HG03045 (cell line): Measurements from ENCODE around the gene ZNF44.

Source experiments
- ATAC-seq: cut with Tn5 transposase; IDR thresholded peaks from one replicate; pipeline ENCODE4 v1.9.1; 2021; ENCODE audit warnings: mild to moderate bottlenecking, moderate library complexity; ENCODE audit not compliant: unreplicated experiment

Gene ZNF44

DNA sequence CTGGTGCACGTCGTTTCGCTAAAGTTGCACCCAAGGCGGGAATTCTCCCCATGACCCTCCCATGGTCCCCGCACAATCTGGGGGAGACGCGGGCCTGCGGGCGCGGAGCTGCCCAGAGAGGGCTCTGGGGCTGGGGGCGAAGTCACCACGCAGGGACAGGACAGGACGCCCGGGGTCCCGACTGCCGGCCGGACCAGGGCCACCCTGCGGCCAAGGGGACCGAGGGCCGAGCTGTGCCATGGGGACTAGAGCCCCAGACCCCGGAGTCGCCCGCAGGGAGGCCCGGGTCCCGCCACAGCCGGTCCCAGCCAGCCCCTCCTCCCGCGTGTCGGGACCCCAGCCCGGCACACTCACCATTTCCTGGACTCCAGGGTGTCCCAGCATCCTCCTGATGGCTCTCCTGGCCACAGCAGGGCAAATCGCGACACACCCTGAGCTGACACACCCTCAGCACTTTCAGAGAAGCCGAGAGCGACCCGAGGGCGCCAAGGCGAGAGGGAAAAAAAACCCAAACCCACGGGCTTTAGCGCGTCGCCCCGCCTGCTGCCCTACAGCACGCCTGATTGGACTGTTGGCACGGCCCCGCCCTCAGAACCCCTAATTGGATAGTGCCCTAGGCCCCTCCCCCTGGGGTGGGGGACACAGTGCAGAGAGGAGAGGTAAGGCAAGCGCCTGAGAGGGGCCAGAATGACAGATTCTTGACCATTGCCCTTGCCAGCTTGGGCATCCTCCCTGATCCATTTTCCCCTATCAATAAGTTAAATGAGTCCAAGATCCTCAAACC lies 28.6 kb downstream of the ZNF44 start:
- ATAC-seq, result no peak

DNA sequence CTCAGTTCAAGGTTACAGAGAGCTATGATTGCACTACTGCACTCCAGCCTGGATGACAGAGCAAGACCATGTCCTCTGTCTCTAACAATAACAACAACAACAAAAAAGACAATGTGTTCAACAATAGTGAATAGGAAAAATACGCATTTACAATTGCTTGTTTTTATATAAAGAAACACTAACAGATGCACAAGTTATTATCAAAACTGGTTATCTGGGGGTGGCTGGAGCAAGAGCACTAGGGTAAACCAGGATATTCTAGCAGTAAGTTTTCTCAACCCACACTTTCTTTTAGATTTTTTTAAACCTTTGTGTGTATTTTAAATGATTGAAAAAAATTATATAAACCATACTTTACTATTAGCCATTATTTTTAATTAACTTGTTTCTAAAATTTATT lies 33.1 kb downstream of the ZNF44 start:
- no peak for ATAC-seq

DNA sequence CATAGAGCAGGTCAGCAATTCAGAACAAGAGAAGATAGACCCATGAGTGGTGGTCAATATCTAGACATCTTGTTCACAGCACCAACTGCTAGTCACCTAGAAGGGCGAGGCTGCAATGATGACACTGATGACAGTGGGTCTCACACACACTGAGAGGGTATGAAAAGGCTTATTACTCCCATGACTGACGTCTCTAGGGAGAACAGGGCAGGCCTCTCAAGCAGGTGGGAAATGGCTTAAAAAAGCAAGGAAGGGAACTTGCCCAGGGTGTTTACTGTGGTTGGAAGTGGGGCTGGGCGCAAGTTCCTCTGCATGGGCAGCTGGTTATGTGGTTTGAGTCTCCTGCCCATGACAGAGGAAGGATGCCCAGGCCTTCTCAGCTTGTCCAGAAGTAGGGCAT lies 33.8 kb downstream of the ZNF44 start:
- ATAC-seq, result no peak

DNA sequence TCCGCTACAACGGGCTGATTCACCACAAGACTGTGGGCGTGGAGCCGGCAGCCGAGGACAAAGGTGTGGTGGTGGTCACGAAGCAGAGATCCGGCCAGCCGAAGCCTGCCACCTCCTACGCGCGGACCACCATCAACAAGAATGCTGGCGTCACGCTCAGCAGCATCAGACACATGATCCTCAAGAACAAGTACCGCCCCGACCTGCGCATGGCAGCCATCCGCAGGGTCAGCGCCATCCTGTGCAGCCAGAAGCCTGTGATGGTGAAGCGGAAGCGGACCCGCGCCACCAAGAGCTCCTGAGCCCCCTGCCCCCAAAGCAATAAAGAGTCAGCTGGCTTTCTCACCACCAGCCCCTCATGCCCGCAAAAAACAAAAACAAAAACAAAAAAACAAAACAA lies 34.4 kb downstream of the ZNF44 start:
- no peak for ATAC-seq

DNA sequence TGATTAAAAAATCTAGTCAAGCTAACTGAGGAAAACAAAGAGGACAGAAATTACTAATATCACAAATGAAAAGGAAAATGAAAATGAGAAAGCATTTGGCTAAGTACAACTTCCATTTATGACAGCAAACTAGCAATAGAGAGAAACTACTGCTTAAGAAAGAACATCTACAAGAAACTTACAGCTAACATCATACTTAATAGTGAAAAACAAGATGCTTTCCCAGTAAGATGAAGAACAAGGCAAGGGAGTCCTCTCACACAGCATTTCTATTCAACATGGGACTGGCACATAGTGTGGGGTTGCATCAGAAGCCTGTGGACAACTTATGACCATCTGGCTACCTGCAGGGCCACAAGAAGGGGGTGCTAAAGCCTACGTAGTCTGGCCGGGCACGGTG lies 39.3 kb downstream of the ZNF44 start:
- no peak for ATAC-seq

DNA sequence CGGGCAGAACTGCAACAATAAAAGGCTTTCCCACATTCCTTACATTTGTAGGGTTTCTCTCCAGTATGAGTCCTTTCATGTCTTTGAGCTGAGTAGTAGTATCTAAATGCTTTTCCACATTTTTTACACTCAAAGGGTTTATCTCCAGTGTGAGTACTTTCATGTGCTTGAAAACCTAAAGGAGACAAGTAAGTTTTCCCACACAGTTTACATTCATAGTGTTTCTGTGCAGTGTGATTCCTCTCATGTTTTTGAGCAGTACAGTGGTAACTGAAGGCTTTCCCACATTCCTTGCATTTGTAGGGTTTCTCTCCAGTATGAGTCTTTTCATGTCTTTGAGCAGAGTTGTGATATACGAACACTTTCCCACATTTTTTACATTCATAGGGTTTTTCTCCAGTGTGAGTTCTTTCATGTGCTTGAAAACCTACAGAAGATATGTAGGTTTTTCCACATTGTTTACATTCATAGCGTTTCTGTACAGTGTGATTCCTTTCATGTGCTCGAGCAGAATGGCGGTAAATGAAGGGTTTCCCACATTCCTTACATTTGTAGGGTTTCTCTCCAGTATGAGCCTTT lies 47.0 kb downstream of the ZNF44 start:
- ATAC-seq, result no peak

DNA sequence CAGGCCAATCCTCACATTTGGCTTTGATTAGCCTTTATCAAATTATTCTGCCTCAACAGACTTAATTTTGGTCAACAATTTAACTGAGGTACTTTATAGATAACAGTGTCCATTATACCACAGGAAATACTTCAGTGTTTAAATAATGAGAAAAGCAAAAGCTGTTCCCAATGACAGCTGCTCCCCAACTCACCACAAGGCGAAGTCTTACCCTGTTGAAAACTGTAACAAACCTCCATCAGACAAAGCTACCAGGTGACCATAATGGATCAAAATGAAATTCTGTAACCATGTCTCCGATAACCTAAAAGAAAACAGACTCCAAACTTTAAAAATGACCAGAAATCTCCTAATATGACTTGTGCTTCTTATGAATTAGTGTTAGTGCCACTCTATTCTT lies 50.3 kb downstream of the ZNF44 start:
- ATAC-seq, result no peak

DNA sequence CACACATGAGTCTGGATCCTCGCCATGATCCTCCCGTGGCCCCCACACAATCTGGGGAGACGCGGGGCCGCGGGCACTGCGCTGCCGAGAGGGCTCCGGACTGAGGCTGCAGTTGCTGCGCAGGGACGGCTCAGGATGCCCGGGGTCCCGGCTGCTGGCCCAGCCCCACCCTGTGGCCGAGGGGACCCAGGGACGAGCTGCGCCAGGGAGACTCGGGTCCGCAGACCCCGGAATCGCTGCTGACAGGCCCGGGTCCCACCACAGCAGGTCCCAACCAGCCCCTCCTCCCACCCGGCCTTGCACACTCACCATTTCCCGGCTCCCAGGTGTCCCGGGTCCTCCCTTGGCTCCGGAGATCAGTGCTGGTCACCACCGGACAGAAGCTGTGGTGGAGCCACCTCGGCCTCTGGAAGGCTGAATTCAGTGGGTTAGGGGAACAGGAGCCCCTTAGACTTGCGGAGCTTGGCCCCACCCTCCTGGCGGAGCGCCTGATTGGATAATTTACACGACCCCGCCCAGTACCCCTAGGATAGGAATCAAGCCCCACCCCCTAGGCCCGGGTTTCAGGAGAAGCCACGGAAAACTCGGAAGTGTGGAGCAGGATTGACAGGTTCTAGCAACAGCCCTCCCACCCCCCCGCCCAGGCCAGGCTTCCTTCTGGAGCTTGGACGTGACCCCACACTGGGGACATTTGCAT lies 57.4 kb downstream of the ZNF44 start:
- no peak for ATAC-seq

DNA sequence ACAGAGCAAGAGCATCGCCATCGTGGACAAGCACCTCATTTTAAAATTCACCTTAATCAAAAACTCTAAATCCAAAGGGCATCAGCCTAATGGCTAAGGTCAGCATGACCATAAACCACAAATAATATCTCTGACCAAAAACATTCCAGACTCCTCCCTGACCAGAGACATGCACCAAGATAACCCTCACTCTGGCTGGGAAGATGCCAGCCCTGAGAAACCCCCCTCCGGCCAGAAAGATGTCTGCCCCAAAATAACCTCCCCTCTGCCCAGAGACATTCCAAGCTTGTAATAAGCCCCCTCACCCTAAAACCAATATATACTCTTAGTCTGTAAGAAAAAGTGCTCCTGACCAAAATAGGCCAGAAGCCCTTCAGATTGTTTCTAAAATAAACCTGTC lies 61.7 kb downstream of the ZNF44 start:
- no peak for ATAC-seq

DNA sequence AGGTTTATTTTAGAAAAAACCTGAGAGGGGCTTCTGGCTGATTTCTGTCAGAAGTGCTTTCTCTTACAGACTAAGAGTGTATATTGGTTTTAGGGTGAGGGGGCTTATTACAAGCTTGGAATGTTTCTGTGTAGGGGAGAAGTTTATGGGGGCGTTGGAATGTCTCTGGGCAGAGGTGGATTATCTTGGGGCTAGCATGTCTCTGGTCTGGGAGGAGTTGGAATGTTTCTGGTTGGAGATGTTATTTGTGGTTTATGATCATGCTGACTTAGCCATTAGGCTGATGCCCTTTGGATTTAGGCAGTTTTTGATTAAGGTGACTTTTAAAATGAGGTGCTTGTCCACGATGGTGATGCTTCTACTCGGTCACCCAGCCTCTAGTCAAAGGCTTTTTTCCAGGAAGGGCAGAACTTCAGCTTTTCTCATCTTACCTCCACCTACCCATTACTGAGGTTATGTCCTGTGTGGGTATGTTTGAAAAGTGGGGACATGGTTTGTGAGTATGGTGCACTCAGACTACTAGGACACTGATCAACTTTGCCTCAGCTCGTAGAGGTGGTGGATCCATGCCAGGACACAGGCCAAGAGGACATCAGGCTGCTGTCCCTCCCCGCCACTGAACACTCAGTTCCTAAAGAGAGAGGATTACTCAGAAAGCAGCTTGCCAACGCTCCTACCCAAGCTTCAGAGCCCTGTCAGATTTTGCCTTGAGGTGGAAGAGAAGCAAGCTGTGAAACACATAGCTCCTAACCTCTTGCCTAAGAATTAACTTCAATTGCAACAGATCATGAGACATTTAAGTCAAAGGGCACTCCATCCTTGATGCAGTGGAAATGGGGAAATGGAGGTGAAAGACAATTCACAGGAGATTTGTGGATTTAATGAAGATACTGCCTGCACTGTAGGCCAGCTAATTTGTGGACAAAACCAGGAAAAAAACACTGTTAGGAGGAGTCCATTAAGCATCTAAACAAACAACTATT lies 63.6 kb downstream of the ZNF44 start:
- ATAC-seq, result no peak

DNA sequence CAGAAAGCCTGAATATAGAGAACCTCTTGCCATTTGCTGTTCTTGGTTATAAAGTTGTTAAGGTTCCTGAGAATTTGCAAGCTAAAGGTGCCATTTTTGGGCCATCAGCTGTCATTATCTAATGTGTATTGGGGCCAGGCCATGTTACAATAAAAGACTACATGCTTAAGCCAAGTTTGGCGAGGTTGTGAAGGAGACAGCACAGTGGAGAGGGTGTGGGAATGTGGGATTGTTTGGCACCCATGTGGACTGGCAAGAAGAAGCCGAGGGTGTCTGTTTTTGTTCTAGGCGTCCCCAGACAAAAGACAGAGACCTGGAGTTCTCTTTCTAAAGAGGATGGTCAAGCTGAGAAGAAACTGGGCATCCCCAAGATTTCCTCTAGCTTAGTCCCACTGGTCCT lies 64.7 kb downstream of the ZNF44 start:
- no peak for ATAC-seq

DNA sequence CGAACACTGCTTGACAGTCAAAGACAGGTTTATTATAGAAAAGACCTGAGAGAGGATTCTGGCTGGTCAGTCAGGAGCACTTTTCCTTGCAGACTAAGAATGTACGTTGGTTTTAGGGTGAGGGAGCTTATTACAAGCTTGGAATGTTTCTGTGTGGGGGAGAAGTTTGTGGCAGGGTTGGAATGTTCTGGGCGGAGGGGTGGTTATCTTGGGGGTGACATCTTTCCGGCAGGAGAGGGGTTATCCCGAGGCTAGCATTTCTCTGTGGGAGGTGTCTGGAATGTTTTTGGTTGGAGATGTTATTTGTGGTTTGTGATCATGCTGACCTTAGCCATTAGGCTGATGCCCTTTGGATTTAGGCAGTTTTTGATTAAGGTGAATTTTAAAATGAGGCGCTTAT lies 70.0 kb downstream of the ZNF44 start:
- no peak for ATAC-seq

DNA sequence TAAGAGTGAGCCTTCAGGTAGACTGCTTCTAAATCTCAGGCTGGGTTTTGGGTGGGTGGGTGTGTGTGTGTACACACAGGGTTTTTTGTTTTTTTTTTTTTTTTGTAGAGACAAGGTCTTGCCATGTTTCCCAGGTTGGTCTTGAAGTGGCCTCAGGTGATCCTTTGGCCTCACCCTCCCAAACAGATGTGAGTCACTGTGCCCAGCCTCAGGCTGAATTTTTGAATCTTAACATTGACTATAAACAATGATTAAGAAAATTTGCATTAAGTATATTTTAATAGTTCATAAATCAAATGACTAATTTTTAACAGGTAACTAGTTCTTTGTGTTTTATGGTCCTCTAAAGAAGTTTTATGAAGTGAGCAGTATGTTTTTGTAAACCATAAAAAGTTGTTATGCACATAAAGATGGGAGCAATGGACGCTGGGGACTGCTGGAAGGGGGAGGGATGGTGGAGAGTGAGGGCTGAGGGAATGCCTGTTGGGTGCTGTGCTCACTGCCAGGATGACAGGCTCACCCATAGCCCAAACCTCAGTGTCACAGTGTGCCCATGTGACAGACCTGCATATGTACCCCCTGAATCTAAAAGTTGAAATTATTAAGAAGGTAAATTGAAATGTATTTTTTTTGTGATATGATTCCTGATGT lies 71.6 kb downstream of the ZNF44 start:
- no peak for ATAC-seq
